Measurements from ENCODE around the gene TP73. TPM values are rescaled to one million over a fixed set of nuclear protein-coding genes. Genes with fewer than 3 reads are reported as not detected.
A peak's percentile ranks its signal among the peaks of the same experiment; 100 is the strongest.
"Not testable (repeated sequence)": the region's sequence is repeated elsewhere in the genome, so short reads cannot be mapped to it uniquely, and the experiment has no call there.

Gene TP73
- total RNA-seq, 1 donor from 2014 or later: 13.0 TPM

- no peak for DNase-seq
- Mint-ChIP-seq H3K27ac (ENCODE audit: unreplicated experiment) (peak overlapping the region; percentile 79), H3K27me3 (ENCODE audit: unreplicated experiment) (peaks cover 4% of the 10 kb centered on the region), H3K4me3 (ENCODE audit: unreplicated experiment) (peak overlapping the region; percentile 93), H3K4me1 (ENCODE audit: low read depth, unreplicated experiment) (peaks cover 11% of the 10 kb centered on the region), H3K9me3 (ENCODE audit: unreplicated experiment) (peaks cover 6% of the 10 kb centered on the region), H3K36me3 (ENCODE audit: unreplicated experiment) (no peaks in the 10 kb centered on the region)
- TF ChIP-seq CTCF (IDR thresholded peaks at IDR 0.05; ENCODE audit: partially characterized antibody, unreplicated experiment): no peak
Measured at GRCh38 chr1:3746389-3746829, 94.1 kb downstream of the TP73 start.

- no peaks in the 10 kb centered on the region for H3K36me3 Mint-ChIP-seq (ENCODE audit: unreplicated experiment)
- peak overlapping the region; percentile 93 for H3K4me3 Mint-ChIP-seq (ENCODE audit: unreplicated experiment)
- H3K9me3 Mint-ChIP-seq (ENCODE audit: unreplicated experiment): peaks cover 2% of the 10 kb centered on the region
- peak overlapping the region; percentile 79 for H3K27ac Mint-ChIP-seq (ENCODE audit: unreplicated experiment)
- peak; percentile 97 for DNase-seq
- TF ChIP-seq CTCF (IDR thresholded peaks at IDR 0.05; ENCODE audit: partially characterized antibody, unreplicated experiment): no peak
- H3K27me3 Mint-ChIP-seq (ENCODE audit: unreplicated experiment): peaks cover 4% of the 10 kb centered on the region
- H3K4me1 Mint-ChIP-seq (ENCODE audit: low read depth, unreplicated experiment): peaks cover 11% of the 10 kb centered on the region
Measured at GRCh38 chr1:3746830-3747521, 94.7 kb downstream of the TP73 start.

- H3K4me3 Mint-ChIP-seq (ENCODE audit: unreplicated experiment): peak overlapping the region; percentile 65
- no peaks in the 10 kb centered on the region for H3K36me3 Mint-ChIP-seq (ENCODE audit: unreplicated experiment)
- H3K4me1 Mint-ChIP-seq (ENCODE audit: low read depth, unreplicated experiment): peaks cover 13% of the 10 kb centered on the region
- no peak overlapping the region for H3K27ac Mint-ChIP-seq (ENCODE audit: unreplicated experiment)
- H3K27me3 Mint-ChIP-seq (ENCODE audit: unreplicated experiment): peaks cover 4% of the 10 kb centered on the region
- peaks cover 2% of the 10 kb centered on the region for H3K9me3 Mint-ChIP-seq (ENCODE audit: unreplicated experiment)
- no peak for DNase-seq
- TF ChIP-seq CTCF (IDR thresholded peaks at IDR 0.05; ENCODE audit: partially characterized antibody, unreplicated experiment): no peak
Measured at GRCh38 chr1:3747522-3747848, 95.2 kb downstream of the TP73 start.

- Mint-ChIP-seq H3K4me3 (ENCODE audit: unreplicated experiment) (peak overlapping the region; percentile 65), H3K4me1 (ENCODE audit: low read depth, unreplicated experiment) (peaks cover 13% of the 10 kb centered on the region), H3K9me3 (ENCODE audit: unreplicated experiment) (peaks cover 2% of the 10 kb centered on the region), H3K36me3 (ENCODE audit: unreplicated experiment) (no peaks in the 10 kb centered on the region), H3K27ac (ENCODE audit: unreplicated experiment) (no peak overlapping the region), H3K27me3 (ENCODE audit: unreplicated experiment) (peaks cover 4% of the 10 kb centered on the region)
- DNase-seq: no peak
- no peak for TF ChIP-seq CTCF (IDR thresholded peaks at IDR 0.05; ENCODE audit: partially characterized antibody, unreplicated experiment)
Measured at GRCh38 chr1:3747903-3748302, 95.6 kb downstream of the TP73 start.

- not testable (repeated sequence) for H3K36me3 Mint-ChIP-seq (ENCODE audit: unreplicated experiment); H3K4me3 Mint-ChIP-seq (ENCODE audit: unreplicated experiment); H3K27me3 Mint-ChIP-seq (ENCODE audit: unreplicated experiment); H3K9me3 Mint-ChIP-seq (ENCODE audit: unreplicated experiment); DNase-seq; H3K27ac Mint-ChIP-seq (ENCODE audit: unreplicated experiment)
- peaks cover 13% of the 10 kb centered on the region for H3K4me1 Mint-ChIP-seq (ENCODE audit: low read depth, unreplicated experiment)
Measured at GRCh38 chr1:3748316-3748900, 96.1 kb downstream of the TP73 start.

Measured in glutamatergic neuron (in vitro differentiated cells).